Breast epithelium (tissue), 4 donors: Measurements from ENCODE around the gene DOK4. TPM values are rescaled to one million over a fixed set of nuclear protein-coding genes. Genes with fewer than 3 reads are reported as not detected.

Source experiments
- DNase-seq, 2 donors: peaks; one replicate each; pipeline ENCODE4 v3.0.0-alpha.2; 2019; ENCODE audit warnings: low spot score in 2 of 2
- H3K27ac ChIP-seq, 2 donors: fragments of 200-600 bp; sonication (generic) in 1 of 2; one replicate each; pipeline ENCODE4 v1.5.1; 2016 to 2019; ENCODE audit warnings: mild to moderate bottlenecking in 1 of 2
- H3K27me3 ChIP-seq, 2 donors: fragments of 200-600 bp; sonication (generic) in 1 of 2; one replicate each; pipeline versions ENCODE4 v1.5.1 to v1.6.0; 2017 to 2019; ENCODE audit warnings: control low read depth in 1 of 2, mild to moderate bottlenecking in 1 of 2
- H3K36me3 ChIP-seq: fragments of 200-600 bp; one replicate; pipeline ENCODE4 v1.5.1; 2019
- H3K4me1 ChIP-seq, 2 donors: fragments of 200-600 bp; sonication (generic); one replicate each; pipeline ENCODE4 v1.5.1; 2016 to 2019; ENCODE audit warnings: control low read depth in 1 of 2
- H3K4me3 ChIP-seq, 3 donors: fragments of 200-600 bp; sonication (generic); 1 replicate in 2 of 3; 2 replicates in 1 of 3; pipeline ENCODE4 v1.5.1; 2016 to 2019; ENCODE audit warnings: mild to moderate bottlenecking in 3 of 3, moderate library complexity in 2 of 3
- H3K9me3 ChIP-seq, 2 donors: fragments of 200-600 bp; sonication (generic) in 1 of 2; one replicate each; pipeline ENCODE4 v1.5.1; 2016 to 2019; ENCODE audit warnings: control low read depth in 1 of 2
- POLR2A ChIP-seq: fragments of 450-650 bp; IDR thresholded peaks from one replicate; pipeline ENCODE4 v1.6.1; 2016; ENCODE audit warnings: antibody characterized with exemption, mild to moderate bottlenecking, moderate library complexity
- POLR2AphosphoS5 ChIP-seq, 3 donors: sonication (generic); formaldehyde crosslinking; IDR thresholded peaks; one replicate each; pipeline ENCODE4 v1.6.1; 2017; ENCODE audit warnings: antibody characterized with exemption in 3 of 3
- intact Hi-C: fragments of 100-400 bp; cut with DNase I; formaldehyde crosslinking; loops from one replicate; pipeline ENCODE4 v1.15.1; 2023; ENCODE audit warnings: low total_unique reads
- total RNA-seq, 3 donors: library from RNA; depleted of rRNA; stranded (reverse); fragments of >200 nt; gene quantifications; one replicate each; pipeline ENCODE4 v1.1.0, GENCODE V29; 2016
- TF ChIP-seq, protein P1 (sequence below), 3 donors: fragments of 450-650 bp; IDR thresholded peaks; one replicate each; pipeline ENCODE4 v1.5.1; 2016 to 2017; ENCODE audit warnings: antibody characterized with exemption in 3 of 3, mild to moderate bottlenecking in 3 of 3, moderate library complexity in 3 of 3

Gene DOK4
- total RNA-seq, 3 donors from 2014 or later, result 13.1 to 20.3 (median 17.6) TPM

DNA sequence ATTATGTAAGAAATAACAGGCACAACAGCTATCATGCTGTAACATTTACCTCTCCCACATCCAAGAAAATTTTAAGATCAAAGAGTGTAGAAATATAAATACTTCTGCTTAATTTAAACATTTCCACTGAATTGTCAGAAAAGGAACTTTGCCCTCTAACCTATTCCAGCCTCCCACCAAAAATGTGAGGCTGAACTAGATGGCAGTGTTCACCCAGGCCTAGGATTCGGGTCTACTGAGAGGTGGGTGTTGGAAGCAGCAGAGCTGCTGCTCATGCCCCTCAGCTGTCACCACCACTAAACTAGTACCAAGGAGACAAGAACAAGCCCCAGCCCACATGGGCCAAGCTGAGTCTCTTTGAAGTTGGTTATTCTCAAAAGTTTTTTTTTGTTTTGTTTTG, 50.5 kb downstream of the DOK4 start:
- H3K27ac ChIP-seq, result no peak overlapping the region
- intact Hi-C loops, result no loop called here
- H3K4me3 ChIP-seq, result no peak overlapping the region
- H3K36me3 ChIP-seq, result peaks cover 22% of the 10 kb centered on the region
- no peaks in the 10 kb centered on the region for H3K27me3 ChIP-seq
- no peaks in the 10 kb centered on the region for H3K4me1 ChIP-seq
- TF ChIP-seq POLR2A (no peak), POLR2AphosphoS5 (IDR thresholded peaks at IDR 0.05) (no peak)
- TF ChIP-seq, protein P1, sequence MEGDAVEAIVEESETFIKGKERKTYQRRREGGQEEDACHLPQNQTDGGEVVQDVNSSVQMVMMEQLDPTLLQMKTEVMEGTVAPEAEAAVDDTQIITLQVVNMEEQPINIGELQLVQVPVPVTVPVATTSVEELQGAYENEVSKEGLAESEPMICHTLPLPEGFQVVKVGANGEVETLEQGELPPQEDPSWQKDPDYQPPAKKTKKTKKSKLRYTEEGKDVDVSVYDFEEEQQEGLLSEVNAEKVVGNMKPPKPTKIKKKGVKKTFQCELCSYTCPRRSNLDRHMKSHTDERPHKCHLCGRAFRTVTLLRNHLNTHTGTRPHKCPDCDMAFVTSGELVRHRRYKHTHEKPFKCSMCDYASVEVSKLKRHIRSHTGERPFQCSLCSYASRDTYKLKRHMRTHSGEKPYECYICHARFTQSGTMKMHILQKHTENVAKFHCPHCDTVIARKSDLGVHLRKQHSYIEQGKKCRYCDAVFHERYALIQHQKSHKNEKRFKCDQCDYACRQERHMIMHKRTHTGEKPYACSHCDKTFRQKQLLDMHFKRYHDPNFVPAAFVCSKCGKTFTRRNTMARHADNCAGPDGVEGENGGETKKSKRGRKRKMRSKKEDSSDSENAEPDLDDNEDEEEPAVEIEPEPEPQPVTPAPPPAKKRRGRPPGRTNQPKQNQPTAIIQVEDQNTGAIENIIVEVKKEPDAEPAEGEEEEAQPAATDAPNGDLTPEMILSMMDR (IDR thresholded peaks at IDR 0.05), result no peak
- DNase-seq, result no peak
- H3K9me3 ChIP-seq, result no peaks in the 10 kb centered on the region

DNA sequence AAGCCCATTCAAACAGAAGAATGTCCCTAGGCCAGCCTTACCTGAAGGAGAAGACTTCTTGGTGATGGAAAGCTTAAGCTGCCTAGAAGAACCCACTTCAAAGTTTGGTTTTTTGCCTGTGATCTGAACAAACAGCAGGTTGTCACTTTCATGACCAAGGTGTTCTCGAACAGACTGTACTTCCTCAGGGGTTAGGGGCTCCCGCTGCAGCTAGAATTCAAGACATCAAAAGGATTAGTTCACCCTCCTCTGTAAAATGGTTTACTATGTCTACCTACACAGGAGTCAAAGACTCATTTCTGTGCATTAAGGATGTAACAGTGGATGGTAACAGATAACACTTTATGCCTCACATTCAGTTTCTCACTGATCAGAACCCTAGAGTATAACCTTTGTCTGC, 52.3 kb downstream of the DOK4 start:
- TF ChIP-seq POLR2A, result no peak
- TF ChIP-seq, protein P1 (IDR thresholded peaks at IDR 0.05), result no peak
- no peak for TF ChIP-seq POLR2AphosphoS5 (IDR thresholded peaks at IDR 0.05)
- Histone ChIP-seq H3K9me3 (no peaks in the 10 kb centered on the region), H3K27ac (no peak overlapping the region), H3K4me1 (no peaks in the 10 kb centered on the region), H3K27me3 (no peaks in the 10 kb centered on the region), H3K4me3 (no peak overlapping the region), H3K36me3 (peaks cover 29% of the 10 kb centered on the region)
- no peak for DNase-seq
- intact Hi-C loops, result no loop called here

DNA sequence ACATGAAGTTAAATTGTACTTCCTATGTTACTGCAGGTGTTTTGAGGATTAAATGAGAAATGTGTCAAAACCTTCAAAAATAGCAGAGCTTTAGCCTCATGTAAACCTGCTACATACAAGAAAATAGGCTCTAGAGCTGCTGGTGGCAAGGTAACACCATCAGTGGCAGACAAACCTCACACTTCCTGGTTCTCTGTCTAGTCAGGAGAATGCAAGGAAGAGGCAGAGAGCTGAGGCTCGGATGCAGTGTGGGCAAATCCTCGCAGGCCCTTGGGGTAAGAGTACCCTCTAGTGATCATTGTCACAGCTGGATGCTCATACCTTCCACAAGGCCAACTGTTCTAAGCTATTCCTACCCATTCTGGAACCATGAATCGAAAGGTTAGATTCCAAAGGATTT, 53.3 kb downstream of the DOK4 start:
- H3K9me3 ChIP-seq, result no peaks in the 10 kb centered on the region
- H3K4me1 ChIP-seq, result no peaks in the 10 kb centered on the region
- no peak overlapping the region for H3K4me3 ChIP-seq
- TF ChIP-seq POLR2AphosphoS5 (IDR thresholded peaks at IDR 0.05) (no peak), POLR2A (no peak)
- TF ChIP-seq, protein P1 (IDR thresholded peaks at IDR 0.05), result no peak
- peaks cover 25% of the 10 kb centered on the region for H3K36me3 ChIP-seq
- H3K27ac ChIP-seq, result no peak overlapping the region
- no peak for DNase-seq
- intact Hi-C loops, result no loop called here
- no peaks in the 10 kb centered on the region for H3K27me3 ChIP-seq

DNA sequence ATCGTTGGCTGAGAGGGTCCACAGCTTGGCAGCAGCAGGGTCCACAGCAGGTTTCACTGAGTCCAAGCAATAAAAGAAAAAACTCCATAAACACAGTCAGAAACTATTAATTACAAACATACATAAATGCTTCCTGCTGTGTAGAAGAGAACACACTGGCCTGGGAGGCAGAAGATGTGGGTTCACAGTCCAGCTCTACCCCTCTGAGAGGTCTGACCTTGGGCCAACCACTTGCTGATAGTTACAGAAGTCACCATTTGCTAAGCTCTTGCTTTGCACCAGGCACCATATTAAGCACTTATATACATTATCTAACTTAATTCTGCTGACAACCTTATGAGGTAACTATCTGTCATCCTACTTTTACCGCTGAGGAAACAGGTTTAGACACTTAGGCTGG, 53.8 kb downstream of the DOK4 start:
- H3K27me3 ChIP-seq, result no peaks in the 10 kb centered on the region
- H3K27ac ChIP-seq, result no peak overlapping the region
- DNase-seq, result no peak
- intact Hi-C loops, result no loop called here
- peaks cover 25% of the 10 kb centered on the region for H3K36me3 ChIP-seq
- H3K9me3 ChIP-seq, result no peaks in the 10 kb centered on the region
- TF ChIP-seq, protein P1 (IDR thresholded peaks at IDR 0.05), result no peak
- H3K4me1 ChIP-seq, result no peaks in the 10 kb centered on the region
- no peak overlapping the region for H3K4me3 ChIP-seq

DNA sequence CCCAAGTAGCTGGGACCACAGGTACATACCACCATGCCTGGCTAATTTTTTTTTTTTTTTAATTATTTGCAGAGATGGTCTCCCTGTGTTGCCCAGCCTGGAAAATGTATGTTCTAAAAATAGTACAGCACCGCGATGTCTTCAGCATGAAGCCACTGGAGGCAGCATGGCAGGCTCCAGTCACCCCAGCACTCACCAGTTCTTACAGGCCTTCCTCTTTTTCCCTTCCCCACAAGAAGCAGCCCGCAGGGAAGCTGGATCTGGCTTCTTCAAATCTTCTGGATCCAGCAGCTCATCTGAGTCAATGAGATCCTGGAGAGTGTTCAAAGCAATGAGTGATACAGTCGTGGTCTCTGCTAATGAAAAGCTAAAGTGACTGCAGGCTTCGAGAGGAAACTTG, 55.3 kb downstream of the DOK4 start:
- no peak for DNase-seq
- Histone ChIP-seq H3K9me3 (no peaks in the 10 kb centered on the region), H3K36me3 (peaks cover 25% of the 10 kb centered on the region), H3K4me1 (no peaks in the 10 kb centered on the region), H3K27me3 (no peaks in the 10 kb centered on the region), H3K27ac (no peak overlapping the region), H3K4me3 (no peak overlapping the region)
- TF ChIP-seq, protein P1 (IDR thresholded peaks at IDR 0.05), result no peak
- TF ChIP-seq POLR2AphosphoS5 (IDR thresholded peaks at IDR 0.05) (no peak), POLR2A (no peak)
- intact Hi-C loops, result no loop called here
